ENCODE measurements around the gene KLHL11. TPM values are rescaled to one million over a fixed set of nuclear protein-coding genes. Genes with fewer than 3 reads are reported as not detected.

The KLHL11 gene
- total and polyA plus RNA-seq, 10 of the 15 experiments (the other 5 are each of a cell fraction or from before 2014, with no cell fraction given): 0.07 to 17.2 (median 10.1) TPM

GRCh38 chr17:41901646-41902045 lies 36.4 kb upstream of the KLHL11 start (continued):
- TF ChIP-seq CBFB (IDR thresholded peaks at IDR 0.05; ENCODE audit: low read depth): no peak
- TF ChIP-seq SREBF1 (IDR thresholded peaks at IDR 0.05; ENCODE audit: low read length): no peak
- no peak for TF ChIP-seq IKZF1 (conservative IDR thresholded peaks at IDR 0.05)

- ATAC-seq: no peak
- RAD21 ChIA-PET (ENCODE audit: unreplicated experiment): no interaction called here
- WGBS (ENCODE audit: insufficient coverage, insufficient replicate concordance, low lambda C conversion rate, missing lambda C conversion rate): 85% methylated on average over 6 of the region's 6 CpGs
- in situ Hi-C loops (cut with MboI) (no loop called here), intact Hi-C loops (cut with micrococcal nuclease; ENCODE audit: unreplicated experiment) (no loop called here)
- H3K36me3 ChIP-seq (ENCODE audit: control insufficient read depth in 2 of 2, insufficient read depth in 2 of 2, low read length in 1 of 2): peaks cover 32 to 48% of the 10 kb centered on the region in 2 experiments
- H3K4me2 ChIP-seq (ENCODE audit: control insufficient read depth, insufficient read depth): no peak overlapping the region
- H3K4me3 ChIP-seq: no peak overlapping the region
- no peak overlapping the region for H3K27ac ChIP-seq (ENCODE audit: control insufficient read depth, insufficient read depth)
- TF ChIP-seq ATF3 (IDR thresholded peaks at IDR 0.05; ENCODE audit: borderline replicate concordance, extremely low read depth, low read depth, low read length) (no peak), ZNF207 (IDR thresholded peaks at IDR 0.05; ENCODE audit: borderline replicate concordance) (no peak)
- H3K9me3 ChIP-seq (replicated peaks; ENCODE audit: control insufficient read depth, insufficient read depth, low read length): no peaks in the 10 kb centered on the region
- H3K27me3 ChIP-seq (replicated peaks in 1 of 2; ENCODE audit: control insufficient read depth in 2 of 2, insufficient read depth in 2 of 2, low read length in 1 of 2): no peaks in the 10 kb centered on the region
- POLR2A ChIA-PET: no interaction called here
- H3K79me2 ChIP-seq (ENCODE audit: control insufficient read depth, insufficient read depth, low read length): no peaks in the 10 kb centered on the region
- no peak overlapping the region for H3K9ac ChIP-seq (ENCODE audit: control insufficient read depth, insufficient read depth, low read length)
- DNase-seq (ENCODE audit: low read depth, low spot score): no peak
- H2AFZ ChIP-seq (ENCODE audit: control insufficient read depth, low read depth, low read length): no peak overlapping the region
- no TSS peak for BruUV-seq (replicated peaks)
- no peaks in the 10 kb centered on the region for H3K4me1 ChIP-seq (ENCODE audit: control insufficient read depth, insufficient read depth, low read length)
- SMC1A ChIA-PET (ENCODE audit: uncharacterized antibody, unreplicated experiment): no interaction called here
- CTCF ChIA-PET: no interaction called here
- FAIRE-seq: no peak
- no peaks in the 10 kb centered on the region for H4K20me1 ChIP-seq (ENCODE audit: control insufficient read depth, insufficient read depth)
Measured at GRCh38 chr17:41896726-41897125, 31.5 kb upstream of the KLHL11 start.

DNA sequence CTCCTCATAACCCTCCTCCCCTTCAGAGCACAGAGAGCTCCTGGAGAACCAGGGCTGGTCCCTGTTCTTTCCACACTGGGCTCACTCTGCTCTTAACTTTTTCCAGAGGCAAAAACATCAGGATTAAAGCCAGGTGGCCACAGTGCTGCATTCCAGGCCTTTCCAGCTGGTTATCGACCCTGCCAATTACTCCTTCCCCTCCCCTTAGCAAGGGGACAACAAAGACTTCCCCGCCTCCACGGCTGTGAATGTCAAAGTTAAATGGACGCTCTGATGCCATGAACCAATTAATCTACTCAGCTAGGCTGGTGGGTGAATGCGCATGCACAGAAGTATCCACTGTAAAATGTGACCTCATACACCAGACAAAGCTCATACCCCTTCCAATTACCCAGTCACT lies 30.4 kb upstream of the KLHL11 start:
- ChIA-PET SMC1A (ENCODE audit: uncharacterized antibody, unreplicated experiment) (interaction anchor here (0.7 kb wide), 1 partner anchor 38 kb away, joined by 3 read pairs; no protein-coding TSS in a partner anchor), POLR2A (no interaction called here), RAD21 (ENCODE audit: unreplicated experiment) (no interaction called here), CTCF (interaction anchor here (0.5 kb wide), 1 partner anchor 63 kb away, joined by 3 read pairs; no protein-coding TSS in a partner anchor)
- 94% methylated on average over 5 of the region's 5 CpGs for WGBS (ENCODE audit: insufficient coverage, insufficient replicate concordance, low lambda C conversion rate, missing lambda C conversion rate)
- no peaks in the 10 kb centered on the region for H3K4me1 ChIP-seq (ENCODE audit: control insufficient read depth, insufficient read depth, low read length)
- H2AFZ ChIP-seq (ENCODE audit: control insufficient read depth, low read depth, low read length): no peak overlapping the region
- ATAC-seq: no peak
- no peaks in the 10 kb centered on the region for H3K79me2 ChIP-seq (ENCODE audit: control insufficient read depth, insufficient read depth, low read length)
- no peak overlapping the region for H3K9ac ChIP-seq (ENCODE audit: control insufficient read depth, insufficient read depth, low read length)
- intact Hi-C loops (cut with micrococcal nuclease; ENCODE audit: unreplicated experiment) (no loop called here), in situ Hi-C loops (cut with MboI) (no loop called here)
- DNase-seq (ENCODE audit: low read depth, low spot score): no peak
- peaks cover 33 to 51% of the 10 kb centered on the region in 2 experiments for H3K36me3 ChIP-seq (ENCODE audit: control insufficient read depth in 2 of 2, insufficient read depth in 2 of 2, low read length in 1 of 2)
- no peaks in the 10 kb centered on the region for H4K20me1 ChIP-seq (ENCODE audit: control insufficient read depth, insufficient read depth)
- H3K4me2 ChIP-seq (ENCODE audit: control insufficient read depth, insufficient read depth): no peak overlapping the region
- no peaks in the 10 kb centered on the region for H3K27me3 ChIP-seq (replicated peaks in 1 of 2; ENCODE audit: control insufficient read depth in 2 of 2, insufficient read depth in 2 of 2, low read length in 1 of 2)
- H3K4me3 ChIP-seq: no peak overlapping the region
- H3K9me3 ChIP-seq (replicated peaks; ENCODE audit: control insufficient read depth, insufficient read depth, low read length): no peaks in the 10 kb centered on the region
- no peak overlapping the region for H3K27ac ChIP-seq (ENCODE audit: control insufficient read depth, insufficient read depth)
- no peak for FAIRE-seq
- no TSS peak for BruUV-seq (replicated peaks)
- TF ChIP-seq MLLT1 (IDR thresholded peaks at IDR 0.05) (no peak), CUX1 (IDR thresholded peaks at IDR 0.05; ENCODE audit: insufficient replicate concordance, low read depth, low read length) (no peak), PML (IDR thresholded peaks at IDR 0.05; ENCODE audit: low read length) (no peak)
